K562 (cell line): ENCODE data around the gene MRFAP1. TPM values are rescaled to one million over a fixed set of nuclear protein-coding genes. Genes with fewer than 3 reads are reported as not detected.
A peak's percentile ranks its signal among the peaks of the same experiment; 100 is the strongest.

Experiments
- ARNT ChIP-seq, 2 experiments: fragments of 450-650 bp; IDR thresholded peaks; 2 replicates each; pipeline ENCODE4 v1.6.1; 2016; ENCODE audit warnings: mild to moderate bottlenecking in 1 of 2
- ATF3 ChIP-seq, 2 experiments: fragments of 450-650 bp in 1 of 2; sonication (generic) in 1 of 2; formaldehyde crosslinking in 1 of 2; IDR thresholded peaks in 1 of 2; conservative IDR thresholded peaks in 1 of 2; 2 replicates each; pipeline versions ENCODE4 v1.6.1 to v1.8.1; 2016 to 2023; ENCODE audit warnings: mild to moderate bottlenecking in 2 of 2, moderate library complexity in 2 of 2, inconsistent platforms in 1 of 2, missing genetic modification reagents in 1 of 2
- ETS2 ChIP-seq: IDR thresholded peaks from 2 replicates; pipeline ENCODE4 v1.6.1; 2016; ENCODE audit warnings: borderline replicate concordance, missing genetic modification characterization, mild to moderate bottlenecking, moderate library complexity, missing compliant biosample characterization; ENCODE audit not compliant: poor library complexity, severe bottlenecking
- GATA2 ChIP-seq: sonication (generic); formaldehyde crosslinking; IDR thresholded peaks from 2 replicates; pipeline ENCODE4 v1.4.0; 2020; ENCODE audit warnings: mild to moderate bottlenecking, missing genetic modification reagents
- GMEB1 ChIP-seq: fragments of 250-450 bp; sonication (Bioruptor Pico); IDR thresholded peaks from 2 replicates; pipeline ENCODE4 v1.4.0; 2020; ENCODE audit warnings: mild to moderate bottlenecking
- HMG20B ChIP-seq: fragments of 250-450 bp; sonication (Bioruptor Pico); IDR thresholded peaks from 2 replicates; pipeline ENCODE4 v1.5.0; 2021; ENCODE audit warnings: mild to moderate bottlenecking
- ILK ChIP-seq: fragments of 450-650 bp; IDR thresholded peaks from 2 replicates; pipeline ENCODE4 v1.6.1; 2016; ENCODE audit warnings: missing genetic modification characterization, low read depth, mild to moderate bottlenecking, missing compliant biosample characterization, moderate library complexity, borderline replicate concordance
- SNRNP70 ChIP-seq: fragments of 200-400 bp; formaldehyde crosslinking; optimal IDR thresholded peaks from 2 replicates; pipeline ENCODE3; 2017; ENCODE audit warnings: low read depth, low read length
- ZBTB2 ChIP-seq: fragments of 450-650 bp; IDR thresholded peaks from 2 replicates; pipeline ENCODE4 v1.6.1; 2016; ENCODE audit warnings: antibody characterized with exemption
- ZBTB5 ChIP-seq: fragments of 450-650 bp; IDR thresholded peaks from 2 replicates; pipeline ENCODE4 v1.6.1; 2017; ENCODE audit warnings: antibody characterized with exemption
- ZEB2 ChIP-seq: fragments of 450-650 bp; IDR thresholded peaks from 2 replicates; pipeline ENCODE4 v1.6.1; 2016
- ZNF121 ChIP-seq: sonication (generic); formaldehyde crosslinking; conservative IDR thresholded peaks from 2 replicates; pipeline ENCODE4 v1.8.0; 2022; ENCODE audit warnings: missing genetic modification reagents
- ZNF232 ChIP-seq: sonication (generic); formaldehyde crosslinking; IDR thresholded peaks from 2 replicates; pipeline ENCODE4 v1.8.0; 2022; ENCODE audit warnings: mild to moderate bottlenecking, missing genetic modification reagents
- ZNF277 ChIP-seq: fragments of 250-450 bp; sonication (Bioruptor Pico); IDR thresholded peaks from 2 replicates; pipeline ENCODE4 v1.8.0; 2022; ENCODE audit warnings: inconsistent platforms, mild to moderate bottlenecking, moderate library complexity, borderline replicate concordance
- ZNF518B ChIP-seq: fragments of 250-450 bp; sonication (Bioruptor Pico); IDR thresholded peaks from 2 replicates; pipeline ENCODE4 v1.5.0; 2021; ENCODE audit warnings: mild to moderate bottlenecking, moderate library complexity
- ZNF696 ChIP-seq: fragments of 250-450 bp; sonication (Bioruptor Pico); conservative IDR thresholded peaks from 2 replicates; pipeline ENCODE4 v1.4.0; 2020; ENCODE audit warnings: mild to moderate bottlenecking, moderate library complexity
- polyA plus RNA-seq, 8 experiments: library from polyadenylated mRNA; depleted of rRNA in 4 of 8; stranded (reverse) in 5 of 8; unstranded in 3 of 8; fragments of >200 nt; fragmentation: Nextera tagmentation in 2 of 8; fragmentation: Illumina TruSeq in 1 of 8; extraction: Ambion mirVana in 2 of 8; extraction: Trizol in 1 of 8; gene quantifications; 2 replicates each; pipeline versions ENCODE4 v1.2.1 to v1.2.3, GENCODE V29; 2011 to 2014; ENCODE audit warnings: inconsistent platforms in 1 of 8, missing spikeins in 1 of 8
- total RNA-seq, 7 experiments: library from RNA; depleted of rRNA in 6 of 7; stranded (reverse); fragments of >200 nt in 6 of 7; fragmentation: Illumina TruSeq in 2 of 7; extraction: Trizol in 2 of 7; gene quantifications; 2 replicates each; pipeline versions ENCODE4 v1.2.1 to v1.2.3, GENCODE V29; 2011 to 2021; ENCODE audit warnings: low replicate concordance in 1 of 7

The MRFAP1 gene
- total and polyA plus RNA-seq, 9 of the 15 experiments (the other 6 are each of a cell fraction or from before 2014, with no cell fraction given): 46.0 to 270 (median 151) TPM

- no peak for TF ChIP-seq ZNF518B (CRISPR knock-in tag)
- TF ChIP-seq ETS2: no peak
- no peak for TF ChIP-seq ZBTB5
- TF ChIP-seq ZNF232 (CRISPR knock-in tag): no peak
- TF ChIP-seq SNRNP70: no peak
- TF ChIP-seq ZNF696 (CRISPR knock-in tag): no peak
- TF ChIP-seq ZNF277 (CRISPR knock-in tag): no peak
- TF ChIP-seq ILK (tag): no peak
- no peak for TF ChIP-seq ZNF121 (CRISPR knock-in tag)
- TF ChIP-seq GMEB1 (CRISPR knock-in tag): no peak
- TF ChIP-seq HMG20B: no peak
- peak; percentile 43; the same call in 1 of the 2 replicates for TF ChIP-seq ZBTB2
- no peak; a peak in 1 of 4 replicates for TF ChIP-seq ARNT (IDR thresholded peaks at IDR 0.05)
- no peak for TF ChIP-seq ZEB2
- TF ChIP-seq GATA2: no peak
- TF ChIP-seq ATF3 (IDR thresholded peaks at IDR 0.05): peak; percentile 93
- TF ChIP-seq ATF3 (CRISPR knock-in tag; conservative IDR thresholded peaks at IDR 0.05): no peak; the same call in 1 of the 2 replicates
These were observed 48.5 kb downstream of the MRFAP1 start (continued) for GRCh38 chr4:6688879-6689505.
